Stimulated activated CD4-positive, alpha-beta T cell treated with anti-CD3 and anti-CD28 coated beads, Interleukin-4, amount 100 ng/mL, for 24 hours (primary cell): ENCODE measurements around the gene DNAI1.
"Not testable (repeated sequence)": the region's sequence is repeated elsewhere in the genome, so short reads cannot be mapped to it uniquely, and the experiment has no call there.

Experiments
- DNase-seq: peaks from one replicate; pipeline ENCODE4 v3.0.0-alpha.2; 2020

The DNAI1 gene

DNA sequence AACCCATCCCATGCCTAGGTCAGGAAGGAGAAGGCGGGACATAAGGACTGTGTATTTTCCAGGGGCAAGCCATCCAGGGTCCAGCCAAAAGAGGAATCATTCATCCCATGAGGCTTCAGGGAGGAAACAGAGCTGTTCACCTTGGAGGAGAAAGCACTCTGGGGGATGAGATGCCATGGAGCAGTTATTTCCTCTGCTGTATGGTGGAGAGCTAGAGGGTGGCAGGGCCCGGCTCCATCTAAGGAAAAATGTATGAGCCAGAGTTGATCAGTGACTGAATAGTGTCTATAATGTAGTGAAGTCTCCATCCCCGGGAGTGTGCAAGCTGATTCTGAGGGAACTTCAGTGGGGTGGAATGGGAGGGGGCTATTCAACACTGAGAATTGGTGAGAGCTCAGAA is 56.2 kb downstream of the DNAI1 start:
- DNase-seq, result no peak

- no peak for DNase-seq
Measured at GRCh38 chr9:34515959-34516358, 57.4 kb downstream of the DNAI1 start.

GRCh38 chr9:34517185-34517584 is 58.6 kb downstream of the DNAI1 start:
- no peak for DNase-seq

GRCh38 chr9:34518110-34518616 is 59.6 kb downstream of the DNAI1 start:
- DNase-seq, result no peak

- DNase-seq, result no peak
Measured at GRCh38 chr9:34518896-34519295, 60.3 kb downstream of the DNAI1 start.

- DNase-seq, result no peak
Measured at GRCh38 chr9:34519321-34520020, 60.9 kb downstream of the DNAI1 start.

GRCh38 chr9:34520096-34520495 is 61.5 kb downstream of the DNAI1 start:
- DNase-seq, result no peak

DNA sequence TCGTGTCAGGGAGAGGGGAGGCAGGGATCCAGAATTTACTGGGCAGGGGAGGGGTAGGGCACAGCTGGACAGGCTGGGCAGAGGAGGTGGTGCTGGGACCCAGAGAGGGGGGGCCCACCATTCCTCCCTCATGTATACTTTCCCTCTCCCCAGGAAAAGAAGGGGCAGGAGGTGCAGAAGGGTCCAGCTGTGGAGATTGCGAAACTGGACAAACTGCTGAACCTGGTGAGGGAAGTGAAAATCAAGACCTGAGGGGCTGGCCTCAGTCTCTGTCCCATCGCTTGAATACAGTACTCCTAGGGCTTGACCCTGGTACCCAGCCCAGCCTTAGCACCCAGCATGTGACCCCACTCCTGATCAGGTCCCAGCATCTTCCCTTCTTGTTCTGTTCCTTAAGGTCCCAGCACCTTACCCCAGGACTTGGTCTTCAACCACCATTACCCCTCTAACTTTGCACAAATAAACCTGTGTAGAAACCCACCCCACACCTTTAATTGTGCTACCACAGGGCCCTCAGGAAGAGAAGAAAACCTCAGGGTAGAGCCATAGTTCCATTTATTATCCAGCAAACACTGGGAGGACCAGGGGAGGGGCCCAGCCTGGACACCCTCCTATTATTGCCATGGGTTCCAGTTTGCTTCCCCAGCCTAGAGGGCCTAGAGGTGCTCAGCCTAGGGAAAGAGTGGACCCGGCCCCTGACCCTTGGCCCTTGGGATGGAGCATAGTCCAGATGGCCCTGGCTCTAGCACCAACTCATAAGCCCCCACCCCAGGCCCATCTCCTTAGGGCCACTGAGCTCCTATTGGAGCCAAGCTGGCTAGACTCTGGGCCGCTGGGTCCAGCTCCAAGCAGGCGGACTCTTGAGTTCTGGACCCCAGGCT is 62.1 kb downstream of the DNAI1 start:
- DNase-seq, result no peak

DNA sequence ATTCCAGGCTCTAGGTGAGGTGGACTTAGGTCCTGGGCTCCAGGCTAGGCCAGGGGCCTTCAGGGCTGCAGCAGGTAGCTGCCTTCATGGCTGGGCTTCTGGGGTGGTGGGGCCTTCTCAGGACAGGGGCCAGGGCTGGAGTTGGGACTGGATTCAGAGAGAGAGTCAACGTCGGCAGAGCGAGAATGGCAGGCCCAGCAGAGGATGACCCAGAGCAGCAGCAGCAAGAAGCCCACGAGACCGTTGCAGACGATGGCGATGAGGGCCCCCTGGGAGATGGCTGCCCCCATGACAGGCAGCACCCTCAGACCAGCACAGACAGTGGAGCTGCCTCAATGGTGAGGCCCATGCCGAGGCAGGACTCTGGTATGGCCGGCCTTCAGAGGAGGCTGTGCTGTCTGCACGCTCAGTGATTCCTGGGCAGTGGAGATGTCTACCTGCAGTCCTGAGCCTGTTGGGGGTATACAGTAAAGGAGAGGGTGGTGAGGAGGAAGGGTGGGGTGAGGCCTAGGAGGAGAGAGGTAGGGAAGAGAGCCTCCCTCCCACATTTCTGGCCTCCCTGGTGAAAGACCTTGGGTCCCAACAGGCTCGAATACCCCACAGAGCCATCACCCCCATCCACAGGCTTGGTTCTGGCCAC is 62.9 kb downstream of the DNAI1 start:
- DNase-seq, result no peak

- no peak for DNase-seq
Measured at GRCh38 chr9:34522091-34522887, 63.7 kb downstream of the DNAI1 start.

DNA sequence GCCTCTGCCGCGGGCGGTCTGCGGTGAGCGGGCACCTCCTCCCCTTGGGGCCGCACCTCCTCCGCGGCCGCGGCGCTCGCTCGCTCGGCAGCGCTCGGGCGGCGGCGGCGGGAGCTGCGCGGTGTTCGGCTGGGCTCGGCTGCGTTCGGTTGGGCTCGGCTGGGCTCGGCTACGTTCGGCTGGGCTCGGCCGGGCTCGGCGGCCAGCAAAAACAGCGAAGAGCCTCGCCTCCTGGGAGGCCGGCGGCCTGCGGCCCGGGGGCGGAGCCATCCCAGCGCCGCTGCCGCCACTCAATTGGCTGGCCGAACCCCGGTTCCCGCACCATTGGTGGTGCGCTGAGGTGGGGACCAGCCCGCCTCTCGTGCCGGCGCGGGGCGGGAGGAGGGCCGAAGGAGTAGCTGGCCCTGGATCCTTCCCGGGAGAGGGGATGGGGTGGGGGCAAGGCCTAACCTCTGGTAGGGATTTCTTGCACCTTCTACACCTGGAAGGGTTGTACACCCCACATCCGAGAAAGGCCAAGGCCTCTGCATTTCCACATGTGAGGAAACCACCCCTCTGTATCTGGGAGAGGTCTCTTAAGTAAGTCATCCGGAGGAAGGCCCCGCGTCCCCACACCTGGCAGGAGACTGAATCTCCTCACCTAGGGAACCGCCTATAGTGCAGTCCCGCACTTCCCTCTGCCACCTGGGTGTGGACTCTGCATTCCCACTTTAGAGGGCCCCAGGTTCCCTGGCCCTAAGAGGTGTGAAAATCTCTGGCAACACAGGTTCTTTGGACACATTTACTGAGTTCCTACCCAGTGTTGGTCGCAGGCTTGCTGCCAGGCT is 64.6 kb downstream of the DNAI1 start, which contains the start of gene ENHO:
Gene ENHO (minus strand): TSS at position 20 of the 827 bp plus-strand sequence. CDS start 1,295 bp downstream, outside the sequence.
- DNase-seq, result peak; percentile 89

- DNase-seq, result no peak
Measured at GRCh38 chr9:34524349-34524748, 65.7 kb downstream of the DNAI1 start.

GRCh38 chr9:34526026-34526425 is 67.4 kb downstream of the DNAI1 start:
- no peak for DNase-seq

DNA sequence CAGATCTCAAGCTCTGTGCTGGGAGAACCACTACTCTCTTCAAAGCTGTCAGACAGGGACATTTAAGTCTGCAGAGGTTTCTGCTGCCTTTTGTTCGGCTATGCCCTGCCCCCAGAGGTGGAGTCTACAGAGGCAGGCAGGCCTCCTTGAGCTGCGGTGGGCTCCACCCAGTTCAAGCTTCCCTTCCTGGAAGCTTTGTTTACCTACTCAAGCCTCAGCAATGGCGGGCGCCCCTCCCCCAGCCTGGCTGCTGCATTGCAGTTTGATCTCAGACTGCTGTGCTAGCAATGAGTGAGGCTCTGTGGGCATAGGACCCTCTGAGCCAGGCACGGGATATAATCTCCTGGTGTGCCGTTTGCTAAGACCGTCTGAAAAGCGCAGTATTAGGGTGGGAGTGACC is 73.4 kb downstream of the DNAI1 start:
- DNase-seq, result not testable (repeated sequence)

DNA sequence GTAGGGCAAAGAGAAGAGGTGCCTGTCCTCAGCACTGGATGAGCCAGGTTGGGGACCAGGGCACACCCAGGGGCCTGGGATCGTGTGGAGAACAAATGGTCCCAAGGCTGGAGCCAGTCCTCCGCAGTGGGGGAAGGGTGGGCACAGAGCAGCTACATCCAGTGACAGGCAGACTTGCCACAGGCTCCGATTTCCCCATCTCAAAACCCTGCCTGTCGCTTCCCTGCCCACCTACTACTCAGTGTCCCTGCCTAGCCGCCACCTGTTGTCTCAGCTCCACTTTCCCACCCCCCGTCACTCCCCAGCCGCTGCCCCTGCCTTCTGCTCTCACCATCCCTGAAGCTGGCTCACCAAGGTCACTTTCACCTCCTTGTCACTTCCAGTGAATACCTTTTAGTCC is 78.1 kb downstream of the DNAI1 start:
- no peak for DNase-seq

- no peak for DNase-seq
Measured at GRCh38 chr9:34540827-34541226, 82.2 kb downstream of the DNAI1 start.

DNA sequence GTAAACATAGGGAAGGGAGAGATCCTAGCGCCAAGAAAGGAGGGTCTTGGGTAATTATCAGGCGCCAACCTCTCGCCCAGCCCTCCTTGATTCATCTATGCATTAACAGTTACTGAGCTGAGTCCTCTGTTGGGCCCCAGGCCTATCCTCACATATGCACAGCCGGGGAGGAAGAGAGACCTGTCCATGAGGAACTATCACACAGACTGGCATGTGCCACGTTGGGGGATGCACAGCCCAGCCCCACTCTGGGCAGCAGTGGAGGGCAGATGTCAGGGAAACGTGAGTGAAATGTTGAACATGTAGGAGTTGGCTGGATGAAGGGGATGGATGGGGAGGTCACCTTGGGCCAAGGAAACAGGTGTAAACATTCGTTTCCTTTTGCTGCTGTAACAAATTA is 82.9 kb downstream of the DNAI1 start:
- no peak for DNase-seq

- no peak for DNase-seq
Measured at GRCh38 chr9:34544035-34544434, 85.4 kb downstream of the DNAI1 start.

DNA sequence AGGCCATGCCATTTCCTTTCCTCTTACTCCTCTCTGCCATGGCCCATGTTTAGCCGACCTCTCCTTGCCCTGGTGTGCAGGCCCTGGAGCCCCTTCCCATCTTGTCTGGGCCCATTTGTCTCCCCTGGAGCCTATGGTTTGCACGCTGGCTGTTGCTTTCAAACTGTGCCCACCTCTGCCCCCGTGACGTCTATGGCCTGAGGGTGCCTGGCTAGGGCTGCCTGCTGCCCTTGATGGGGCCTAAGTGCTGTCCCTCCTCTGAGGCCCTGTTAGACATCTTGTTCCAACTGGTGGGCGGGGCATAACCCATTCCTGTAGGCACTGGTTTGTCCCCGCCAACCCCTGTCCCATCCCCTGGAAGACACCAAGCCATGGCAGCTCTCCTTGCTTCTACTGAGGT is 86.9 kb downstream of the DNAI1 start:
- no peak for DNase-seq

GRCh38 chr9:34546102-34546833 is 87.7 kb downstream of the DNAI1 start:
- no peak for DNase-seq
